LHCN-M2 (cell line): Measurements from ENCODE around the gene TBCE. TPM values are rescaled to one million over a fixed set of nuclear protein-coding genes. Genes with fewer than 3 reads are reported as not detected.

Source experiments
- DNase-seq: peaks from one replicate; pipeline ENCODE4 v3.0.0-alpha.2; 2012; ENCODE audit warnings: low read depth
- total RNA-seq: library from RNA; depleted of rRNA; stranded (reverse); fragments of >200 nt; gene quantifications from 2 replicates; pipeline ENCODE4 v1.2.3, GENCODE V29; 2014

Gene TBCE
- total RNA-seq, 1 experiment from 2014 or later, result 21.8 TPM

DNA sequence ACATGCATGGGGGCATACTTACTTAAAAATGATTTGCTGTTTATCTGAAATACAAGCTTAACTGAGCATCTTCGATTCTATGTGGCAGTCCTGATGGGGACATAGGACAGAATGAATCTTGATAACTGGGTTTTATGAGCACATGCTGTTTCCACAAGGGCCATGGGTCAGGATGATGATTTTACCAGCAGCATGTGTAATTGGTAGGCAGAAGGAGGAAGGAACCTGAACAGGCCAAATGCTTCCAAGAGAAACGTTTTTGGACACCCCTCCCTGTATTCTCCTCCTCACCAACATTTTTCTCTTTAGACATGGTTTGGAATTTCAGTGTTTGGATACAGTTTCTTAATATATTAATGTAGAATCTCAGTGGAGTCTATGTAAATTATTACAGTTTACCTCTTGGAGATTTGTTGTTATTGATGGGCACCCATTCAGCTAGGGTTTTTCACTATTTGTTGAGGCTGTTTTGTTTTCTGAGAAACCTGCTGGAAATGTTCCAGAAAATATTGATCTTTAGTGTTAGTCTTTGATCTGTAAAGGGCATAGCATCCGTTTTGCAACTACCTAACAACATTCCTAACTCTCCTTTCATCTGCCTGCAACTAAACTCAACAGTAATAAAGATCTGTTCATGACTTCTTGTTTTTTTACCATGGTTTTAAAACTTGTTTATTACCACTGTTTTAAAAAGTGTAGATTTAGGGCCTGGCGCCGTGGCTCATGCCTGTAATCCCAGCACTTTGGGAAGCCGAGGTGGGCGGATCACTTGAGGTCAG is 42.0 kb downstream of the TBCE start:
- no peak for DNase-seq

DNA sequence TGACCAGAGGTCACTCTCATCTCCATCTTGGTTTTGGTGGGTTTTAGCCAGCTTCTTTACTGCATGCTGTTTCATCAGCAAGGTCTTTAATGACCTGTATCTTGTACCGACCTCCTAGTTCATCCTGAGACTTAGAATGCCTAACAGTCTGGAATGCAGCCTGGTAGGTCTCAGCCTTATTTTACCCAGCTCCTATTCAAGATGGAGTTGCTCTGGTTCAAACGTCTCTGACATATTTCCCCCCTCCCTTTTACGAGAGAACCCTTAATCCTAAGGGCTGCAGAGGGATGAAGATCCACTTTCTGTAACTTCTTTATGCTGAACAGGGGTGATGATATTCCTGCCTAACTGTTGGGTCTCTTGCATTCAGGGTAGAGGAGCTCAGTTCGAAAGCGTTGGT is 43.2 kb downstream of the TBCE start:
- DNase-seq, result no peak

DNA sequence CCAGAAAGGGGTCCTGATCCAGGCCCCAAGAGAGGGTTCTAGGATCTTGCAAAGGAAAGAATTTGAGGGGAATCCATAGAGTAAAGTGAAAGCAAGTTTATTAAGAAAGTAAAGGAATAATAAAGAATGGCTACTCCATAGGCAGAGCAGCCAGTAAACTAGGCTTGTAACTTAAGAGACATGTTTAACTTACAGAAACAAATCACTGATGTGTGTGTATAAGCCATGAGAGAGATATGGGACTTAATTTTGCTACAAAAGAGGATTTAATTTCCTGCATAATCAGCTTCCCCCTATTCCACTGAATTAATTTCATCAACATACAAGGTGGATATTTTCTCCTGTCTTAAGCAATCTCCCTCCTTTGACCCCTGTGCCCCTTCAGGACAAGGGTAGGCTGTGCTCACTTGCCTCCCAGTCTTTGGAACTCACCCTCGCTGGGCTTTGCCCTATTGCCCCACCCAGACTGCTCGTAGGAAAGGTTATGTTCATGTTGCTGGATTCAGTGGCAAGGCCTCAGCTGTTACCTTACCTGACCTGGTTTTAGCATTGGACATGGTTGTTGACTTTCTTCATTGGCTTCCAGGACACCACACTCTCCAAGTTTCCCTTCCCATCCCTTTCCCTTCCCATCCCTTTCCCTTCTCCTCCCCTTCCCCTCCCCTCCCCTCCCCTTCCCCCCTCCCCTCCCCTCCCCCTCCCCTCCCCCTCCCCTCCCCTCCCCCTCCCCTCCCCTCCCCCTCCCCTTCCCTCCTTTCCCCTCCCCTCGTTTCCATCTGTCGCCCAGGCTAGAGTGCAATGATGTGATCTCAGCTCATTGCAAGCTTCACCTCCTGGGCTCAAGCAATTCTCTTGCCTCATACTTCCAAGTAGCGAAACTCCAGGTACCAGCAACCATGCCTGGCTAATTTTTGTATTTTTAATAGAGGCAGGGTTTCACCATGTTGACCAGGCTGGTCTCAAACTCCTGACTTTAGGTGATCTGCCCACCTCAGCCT is 44.6 kb downstream of the TBCE start:
- DNase-seq, result no peak

DNA sequence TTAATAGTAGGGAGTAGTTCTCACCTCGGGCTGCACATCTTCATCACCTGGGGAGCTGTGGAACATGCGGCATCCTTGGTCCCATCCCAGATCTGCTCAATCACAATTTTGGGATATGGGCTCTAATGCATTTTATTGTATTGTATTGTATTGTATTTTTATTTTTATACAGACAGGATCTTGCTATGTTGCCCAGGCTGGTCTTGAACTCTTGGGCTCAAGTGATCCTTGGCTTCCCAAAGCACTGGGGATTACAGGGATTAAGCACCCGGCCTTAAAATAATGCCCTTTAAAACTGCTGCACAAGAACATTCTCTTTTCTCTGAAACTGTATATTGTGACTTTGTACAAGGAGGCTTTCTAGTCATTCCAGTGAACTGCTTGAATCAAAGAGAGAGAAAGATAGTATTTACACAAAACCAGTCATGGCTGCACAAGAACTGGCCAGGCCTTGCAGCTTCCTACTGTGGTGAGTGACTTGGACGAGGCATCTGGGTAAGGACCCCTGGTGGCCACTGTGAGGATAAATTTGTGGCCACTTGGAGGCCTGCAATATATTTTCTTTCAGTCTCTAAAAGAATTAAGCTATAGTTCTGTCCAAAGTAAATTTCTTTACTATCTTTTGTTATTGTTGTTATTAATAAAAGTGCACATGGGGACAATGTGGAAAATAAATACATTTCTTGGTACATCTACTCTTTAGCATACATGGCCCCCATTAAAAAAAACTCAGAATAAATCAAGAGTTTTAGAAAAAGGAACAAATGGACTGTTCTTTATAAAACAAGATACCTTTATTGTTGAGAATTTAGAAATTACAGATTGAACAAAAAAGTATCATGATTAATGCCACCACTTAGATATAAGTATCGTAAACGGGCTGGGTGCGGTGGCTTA is 48.0 kb downstream of the TBCE start:
- peak; percentile 73 for DNase-seq

DNA sequence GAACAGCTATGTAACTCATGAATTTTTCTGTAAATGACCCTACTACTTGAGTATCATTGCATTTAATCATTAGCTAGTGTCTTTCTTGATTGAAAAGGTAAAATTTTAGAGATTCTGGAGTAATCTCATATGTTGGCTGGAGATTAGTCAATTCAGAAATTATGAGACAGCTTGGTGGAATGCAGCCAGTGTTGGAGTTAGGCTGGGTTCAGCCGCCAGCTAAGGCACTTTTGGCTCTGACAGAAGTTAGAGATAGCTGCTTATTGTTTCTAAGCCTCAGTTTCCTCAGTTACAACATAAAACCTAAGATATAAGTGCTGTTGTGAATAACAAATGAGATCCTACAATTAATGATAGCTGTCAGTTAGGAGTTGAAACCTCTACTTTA is 49.4 kb downstream of the TBCE start:
- no peak for DNase-seq

DNA sequence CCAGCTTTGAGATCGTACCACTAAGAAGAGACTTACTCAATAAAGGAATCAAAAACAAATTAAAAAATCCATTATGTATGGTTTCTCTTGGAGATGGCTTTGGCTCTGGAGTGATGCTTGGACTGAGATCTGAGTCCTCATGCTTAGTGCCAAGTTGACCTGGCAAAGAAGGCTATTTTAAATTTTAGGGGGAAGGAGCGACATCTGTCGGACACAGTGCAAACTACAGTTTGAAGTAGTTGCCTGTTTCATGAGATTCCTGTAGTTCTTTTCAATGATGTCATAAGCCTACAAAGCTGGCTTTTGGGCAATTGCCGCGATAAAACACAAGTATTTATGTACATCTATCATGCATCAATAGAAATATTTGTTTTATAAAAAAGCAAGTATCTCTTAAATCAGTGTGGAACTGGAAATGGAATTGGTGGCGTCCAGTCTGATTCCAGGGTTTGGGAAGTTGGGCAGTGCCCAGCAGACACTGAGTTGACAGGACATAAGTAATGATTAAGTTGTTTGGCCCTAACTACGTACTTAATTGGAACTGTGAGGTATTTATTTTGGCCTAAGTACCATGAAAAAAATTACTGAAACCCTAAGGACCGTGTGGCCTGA is 50.0 kb downstream of the TBCE start:
- DNase-seq, result peak; percentile 69

DNA sequence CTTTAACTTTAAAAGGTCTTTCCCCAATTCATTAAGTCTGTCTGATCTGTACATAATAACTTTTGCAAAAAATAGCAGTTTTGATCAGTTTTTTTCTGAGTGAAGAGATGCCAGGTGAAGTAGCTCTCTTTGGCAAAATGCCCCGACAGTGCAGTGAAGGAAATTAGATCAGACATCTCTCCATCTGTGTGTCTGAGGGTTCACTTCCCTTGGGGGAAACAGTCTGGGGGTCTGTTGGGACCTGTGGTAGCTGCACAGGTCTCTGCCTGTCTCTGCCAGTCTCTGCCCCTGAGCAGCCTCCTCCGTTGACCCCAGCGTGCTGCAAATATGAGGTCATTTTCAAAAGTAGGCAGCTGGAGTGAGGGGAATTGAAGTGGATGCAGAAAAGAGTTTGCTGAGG is 54.5 kb downstream of the TBCE start:
- no peak for DNase-seq

DNA sequence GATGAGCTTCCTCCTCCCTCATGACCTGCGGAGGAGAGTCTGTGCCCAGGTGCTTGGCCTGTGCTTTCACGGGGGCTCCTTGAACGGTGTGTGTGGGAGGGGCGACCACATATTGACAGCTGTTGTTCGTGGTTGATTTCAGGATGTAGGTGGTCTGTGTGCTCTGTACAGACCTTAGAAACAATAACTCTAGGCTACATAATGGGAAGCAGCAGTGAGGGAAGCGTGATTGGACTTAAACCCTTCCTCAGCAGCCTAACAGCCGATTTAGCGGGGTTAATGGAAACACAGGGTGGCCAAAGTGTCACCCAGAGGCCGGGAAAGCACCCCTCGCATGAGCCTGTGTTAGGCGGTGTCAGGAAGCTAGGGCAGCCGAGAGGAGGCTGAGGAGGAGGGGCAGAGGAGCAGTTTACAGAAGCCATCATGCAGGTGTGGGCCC is 56.0 kb downstream of the TBCE start:
- no peak for DNase-seq

DNA sequence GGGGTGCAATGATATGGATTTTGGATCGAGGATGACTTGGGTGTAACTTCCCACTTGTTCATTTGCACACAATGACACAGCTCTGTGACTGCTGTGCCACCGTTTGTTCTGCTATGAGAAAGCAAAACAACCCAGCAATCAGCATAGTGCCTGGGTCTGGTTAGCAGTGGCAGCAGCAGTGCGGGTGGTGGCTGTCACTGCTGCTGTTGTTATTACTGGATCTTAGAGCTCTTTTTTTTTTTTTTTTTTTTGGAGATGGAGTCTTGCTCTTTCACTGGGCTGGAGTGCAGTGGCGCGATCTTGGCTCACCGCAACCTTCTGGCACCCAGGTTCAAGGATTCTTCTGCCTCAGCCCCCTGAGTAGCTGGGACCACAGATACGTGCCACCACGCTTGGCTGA is 56.9 kb downstream of the TBCE start:
- no peak for DNase-seq

DNA sequence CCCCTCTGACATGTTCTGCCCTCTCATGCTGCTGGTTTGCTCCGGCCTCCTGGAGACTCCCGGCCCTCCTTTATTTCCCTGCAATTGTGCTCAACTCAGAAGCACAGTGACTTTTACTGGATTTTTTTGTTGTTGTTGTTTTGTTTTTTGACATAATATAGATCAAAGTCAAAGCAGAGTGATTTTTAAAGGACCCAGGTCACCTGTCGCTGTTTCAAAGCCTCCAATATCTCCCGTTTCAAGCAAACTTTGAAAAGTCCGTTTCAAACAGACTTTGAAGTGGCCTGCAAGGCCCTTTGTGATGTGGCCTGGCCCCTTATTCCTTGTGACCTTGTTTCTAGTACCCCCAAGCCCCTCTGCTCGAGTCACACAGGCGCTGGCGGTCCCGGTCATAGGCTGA is 58.1 kb downstream of the TBCE start:
- DNase-seq, result no peak

DNA sequence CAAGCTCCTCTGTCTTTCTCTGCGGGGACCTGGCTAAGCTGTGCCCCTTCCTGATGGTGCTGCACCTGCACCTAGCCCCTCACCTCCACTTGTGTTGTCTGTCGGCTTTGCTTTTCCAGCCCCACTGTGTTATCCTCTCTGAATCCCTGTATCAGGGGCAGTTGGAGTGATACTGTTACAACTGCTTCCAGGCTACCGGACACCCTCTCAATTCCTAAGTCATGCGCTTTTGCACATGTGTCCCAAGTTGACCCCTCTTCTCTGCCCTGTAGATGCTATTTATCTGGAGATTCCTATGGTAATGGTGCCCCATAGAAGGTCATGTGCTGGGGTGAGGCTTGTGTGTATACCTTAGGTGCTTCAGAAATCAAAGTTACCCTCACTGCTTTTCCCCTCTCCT is 58.9 kb downstream of the TBCE start:
- no peak for DNase-seq

DNA sequence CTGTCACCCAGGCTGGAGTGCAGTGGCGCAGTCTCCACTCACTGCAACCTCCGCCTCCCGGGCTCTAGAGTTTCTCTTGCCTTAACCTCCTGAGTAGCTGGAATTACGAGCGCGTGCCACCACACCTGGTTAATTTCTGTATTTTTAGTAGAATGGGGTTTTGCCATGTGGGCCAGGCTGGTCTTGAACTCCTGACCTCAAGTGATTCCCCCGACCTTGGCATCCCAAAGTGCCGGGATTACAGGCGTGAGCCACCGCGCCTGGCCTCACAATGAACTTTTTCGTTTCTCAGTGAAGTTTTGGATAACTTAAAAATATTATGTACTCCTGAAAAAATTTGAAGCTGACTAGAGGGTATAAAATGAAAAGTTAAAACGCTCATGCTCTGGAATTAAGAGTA is 59.5 kb downstream of the TBCE start:
- DNase-seq, result no peak

DNA sequence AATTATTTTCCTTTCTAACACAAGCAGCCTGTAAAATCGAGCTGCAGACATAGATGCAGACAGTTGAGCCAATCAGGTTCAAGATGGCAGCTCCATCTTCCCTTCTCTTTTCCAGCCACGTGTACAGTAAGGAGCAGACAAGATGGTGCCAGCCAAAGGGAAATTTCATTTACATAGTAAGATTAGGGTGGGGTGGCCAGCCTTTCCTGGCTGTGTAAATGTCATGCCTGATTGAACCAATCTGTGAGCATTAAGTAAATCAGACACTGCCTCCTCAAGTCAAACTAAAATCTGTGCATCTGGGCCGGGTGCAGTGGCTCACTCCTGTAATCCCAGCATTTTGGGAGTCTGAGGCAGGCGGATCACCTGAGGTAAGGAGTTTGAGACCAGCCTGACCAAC is 60.2 kb downstream of the TBCE start:
- no peak for DNase-seq

DNA sequence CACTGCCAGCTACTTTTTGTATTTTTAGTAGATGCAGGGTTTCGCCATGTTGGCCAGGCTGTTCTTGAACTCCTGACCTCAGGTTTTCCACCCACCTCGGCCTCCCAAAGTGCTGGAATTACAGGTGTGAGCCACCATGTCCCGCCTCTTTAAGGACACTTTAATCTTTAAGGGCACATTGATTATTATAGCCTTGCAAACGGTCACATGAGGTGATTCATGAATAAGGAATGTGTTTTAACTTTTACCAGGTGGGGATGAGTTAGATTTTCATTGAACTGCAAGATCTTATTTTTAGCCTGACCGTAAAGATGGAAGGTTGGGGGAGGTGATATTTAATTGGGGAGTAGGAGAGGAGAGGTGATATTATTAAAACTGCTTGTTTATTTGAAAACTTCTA is 61.9 kb downstream of the TBCE start:
- no peak for DNase-seq

DNA sequence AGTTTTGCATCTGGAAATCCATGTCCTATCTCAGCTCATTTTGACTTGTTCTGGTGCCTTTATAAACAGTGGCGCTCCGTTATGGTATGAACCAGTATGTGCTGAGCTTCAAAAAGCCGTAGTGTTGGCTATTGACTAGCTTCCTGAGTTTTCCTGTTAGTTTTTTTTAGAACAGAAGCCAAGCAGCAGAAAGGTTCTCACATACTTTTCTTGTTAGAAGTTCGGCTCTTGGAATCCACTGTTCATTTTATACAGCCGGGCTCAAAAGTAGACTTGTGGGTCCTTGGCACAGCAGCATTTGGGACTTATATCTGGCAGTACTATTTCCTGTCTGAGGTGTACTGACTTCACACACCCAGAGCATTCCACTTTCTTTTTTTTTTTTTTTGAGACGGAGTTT is 63.8 kb downstream of the TBCE start:
- no peak for DNase-seq

DNA sequence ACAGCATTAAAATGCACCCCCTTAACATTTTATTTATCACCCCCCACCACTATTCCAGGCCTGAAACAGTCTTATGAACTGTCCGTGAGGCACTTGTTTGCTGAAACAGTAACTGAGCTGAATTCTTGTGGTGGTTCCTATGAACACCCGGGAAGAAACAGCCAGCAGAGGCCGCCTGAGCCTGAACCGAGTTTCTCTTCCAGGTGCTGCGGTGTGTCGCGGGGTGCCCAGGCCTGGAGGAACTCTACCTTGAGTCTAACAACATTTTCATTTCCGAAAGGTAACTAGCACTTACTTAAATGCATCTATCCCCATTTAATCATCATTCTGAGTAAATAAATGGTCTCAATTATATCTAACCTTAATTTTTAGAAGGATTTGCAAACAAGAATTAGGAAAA is 66.8 kb downstream of the TBCE start:
- DNase-seq, result no peak

DNA sequence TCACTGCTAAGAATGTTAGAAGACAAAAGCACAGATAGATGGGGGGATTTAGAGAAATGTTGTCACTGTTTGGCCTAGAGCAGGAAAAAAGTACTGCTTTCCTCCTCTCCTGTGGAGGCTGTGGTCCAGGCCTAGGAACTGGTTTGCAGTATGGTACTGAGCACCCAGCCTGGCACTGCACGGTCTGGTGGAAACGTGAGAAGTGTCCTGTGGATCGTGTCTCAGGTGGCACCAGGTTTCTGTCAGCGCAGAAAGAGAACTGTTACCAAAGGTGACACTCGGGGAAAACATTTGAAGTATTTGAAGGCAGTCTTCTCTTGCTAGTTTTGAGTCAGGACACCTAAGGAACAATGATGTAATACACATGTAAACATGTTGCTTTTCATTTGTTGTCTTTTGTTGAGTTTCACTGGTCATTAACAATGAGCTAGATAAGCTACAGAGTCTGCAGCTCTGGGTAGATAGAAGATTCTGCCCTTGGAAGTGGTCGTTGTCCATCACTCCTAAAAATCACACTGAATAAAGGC is 74.0 kb downstream of the TBCE start:
- no peak for DNase-seq

DNA sequence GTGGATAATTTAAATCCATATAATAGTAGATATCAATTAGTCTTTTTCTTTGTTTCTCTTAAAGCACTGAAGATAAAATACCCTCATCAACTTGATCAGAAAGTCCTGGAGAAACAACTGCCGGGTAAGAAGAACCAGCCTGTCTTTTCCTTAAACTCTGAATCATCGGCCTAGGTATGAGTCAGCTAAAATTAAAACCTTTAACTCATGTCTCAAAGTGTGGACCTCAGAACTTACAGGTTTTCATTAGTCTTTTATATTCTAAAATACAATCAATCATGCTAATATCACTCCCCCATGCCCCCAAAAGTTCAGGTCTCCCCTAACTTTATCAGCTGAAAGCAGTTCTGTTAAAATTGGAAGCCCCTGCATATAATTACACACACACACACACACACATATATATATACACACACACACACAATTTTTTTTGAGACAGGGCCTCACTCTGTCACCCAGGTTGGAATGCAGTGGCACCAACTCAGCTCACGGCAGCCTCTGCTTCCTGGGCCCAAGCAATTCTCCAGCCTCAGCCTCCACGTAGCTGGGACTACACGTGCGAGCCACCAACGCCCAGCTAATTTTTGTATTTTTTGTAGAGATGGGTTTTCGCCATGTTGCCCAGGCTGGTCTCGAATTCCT is 75.7 kb downstream of the TBCE start:
- peak; percentile 74 for DNase-seq

DNA sequence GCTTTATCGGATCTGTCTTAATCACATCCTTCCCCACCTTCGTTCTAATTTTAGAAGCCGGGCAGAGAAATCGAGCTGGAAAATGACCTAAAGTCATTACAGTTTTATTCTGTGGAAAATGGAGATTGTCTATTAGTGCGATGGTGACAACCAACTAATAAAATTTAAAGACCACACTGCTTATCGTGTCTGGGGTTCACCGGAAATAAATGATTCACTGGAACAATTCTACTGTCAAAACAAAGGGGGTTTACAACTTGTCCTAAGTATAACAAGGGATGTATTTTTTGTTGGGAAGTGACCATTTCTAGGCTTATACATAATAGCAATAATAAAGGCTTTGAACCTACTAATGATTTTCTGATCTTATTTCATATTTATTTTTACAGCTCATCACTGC is 81.4 kb downstream of the TBCE start:
- DNase-seq, result no peak

DNA sequence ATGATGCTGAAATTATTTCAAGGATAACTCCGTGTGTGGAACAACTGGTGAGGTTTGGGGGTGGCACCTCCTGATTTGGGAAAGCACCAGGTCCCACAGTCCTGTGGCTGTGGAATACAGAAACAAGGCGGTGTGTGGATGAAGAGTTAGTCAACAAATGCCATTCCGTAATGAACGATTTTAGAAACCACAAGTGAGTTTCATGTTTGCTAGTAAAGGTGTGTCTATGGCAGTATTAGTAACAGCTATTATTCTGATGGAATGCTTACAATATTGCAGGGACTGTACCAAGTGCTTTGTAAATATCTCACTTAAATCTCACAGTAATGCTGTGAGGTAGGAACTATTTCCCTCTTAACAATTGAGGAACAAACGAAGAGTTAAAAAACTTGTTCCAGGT is 83.2 kb downstream of the TBCE start:
- no peak for DNase-seq
